ENCODE data around the gene SRRD.
A peak's percentile ranks its signal among the peaks of the same experiment; 100 is the strongest.

Gene SRRD

DNA sequence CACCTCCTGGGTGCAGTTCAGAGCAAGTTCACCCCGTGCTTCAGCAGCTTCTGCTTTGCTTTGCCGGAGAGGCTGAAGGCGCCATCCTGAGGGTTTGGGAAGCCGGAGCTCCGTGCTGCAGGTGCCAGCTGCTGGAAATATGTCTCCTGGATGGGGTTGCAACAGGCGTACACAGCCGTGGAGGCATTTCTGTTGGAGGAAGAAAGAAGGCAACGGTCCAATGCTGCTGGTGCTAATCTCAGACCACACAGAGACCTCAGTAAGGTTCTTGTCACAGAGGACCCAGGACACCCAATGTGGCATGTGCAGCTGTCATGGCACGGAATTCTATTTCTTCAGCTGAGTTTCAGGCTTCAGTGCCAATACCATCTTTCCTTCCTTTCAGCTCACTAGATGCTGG lies 30.5 kb upstream of the SRRD start:
- DNase-seq (ENCODE audit: low read depth in 2 of 2): no peak

DNA sequence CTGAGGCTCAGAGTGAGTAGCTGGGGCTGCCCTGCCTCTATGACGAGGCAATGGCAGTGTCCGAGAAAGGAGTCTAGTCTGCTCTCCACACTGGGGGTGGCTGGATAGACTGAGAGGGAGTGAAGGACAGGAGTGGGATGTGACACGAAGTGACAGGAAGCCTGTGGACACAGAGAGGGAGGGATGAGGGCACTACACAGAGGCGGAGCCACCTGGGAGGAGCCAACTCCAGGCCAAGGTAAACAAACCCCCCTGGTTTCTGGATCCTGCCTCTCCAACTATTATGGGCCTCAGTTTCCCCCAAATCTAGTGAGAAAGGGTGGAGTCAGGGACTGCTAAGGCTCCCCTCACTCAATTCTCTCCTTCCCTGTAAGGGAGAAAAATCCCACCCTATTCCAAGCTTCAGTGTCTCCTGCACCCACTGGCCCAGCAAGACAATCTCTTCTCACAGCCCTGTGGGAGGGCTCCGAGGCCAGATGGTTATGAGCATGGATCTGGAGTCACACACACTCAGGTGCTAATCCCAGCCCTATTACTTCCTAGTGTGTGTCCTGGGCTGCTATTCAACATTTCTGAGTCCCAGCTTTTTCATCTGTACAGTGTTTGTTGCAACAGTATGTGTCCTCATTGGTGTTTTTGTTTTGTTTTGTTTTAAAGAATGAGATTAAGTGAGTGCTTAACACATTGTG lies 29.7 kb upstream of the SRRD start:
- DNase-seq (ENCODE audit: low read depth in 2 of 2): no peak

DNA sequence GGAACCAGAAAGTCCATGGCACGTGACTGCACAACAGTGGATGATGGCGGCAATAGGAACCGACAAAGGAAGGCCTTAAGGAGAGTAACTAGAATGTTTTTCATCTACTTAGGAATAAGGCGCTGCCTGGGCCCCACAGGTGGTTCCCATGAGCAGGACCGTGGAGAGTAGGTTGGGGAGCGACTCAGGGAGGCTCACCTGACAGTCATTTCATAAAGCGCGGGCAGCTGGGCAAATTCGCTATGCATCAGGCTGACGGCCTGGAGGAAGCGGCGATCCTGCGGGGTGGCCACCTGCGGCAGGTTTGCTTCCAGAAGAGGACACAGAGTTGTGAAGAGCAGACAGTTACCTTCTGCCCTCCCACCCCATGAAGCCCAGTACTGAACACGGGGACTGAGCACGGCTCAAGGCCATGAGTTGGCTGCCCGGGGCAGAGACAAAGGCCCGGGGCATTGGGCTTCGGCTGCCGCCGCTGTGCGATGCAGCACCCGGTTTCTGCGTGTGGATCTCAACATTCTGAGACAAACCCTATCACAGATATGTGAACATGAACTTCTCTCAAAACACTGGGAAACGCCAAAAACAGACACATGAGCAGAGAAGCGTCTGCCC lies 25.9 kb upstream of the SRRD start:
- DNase-seq (ENCODE audit: low read depth in 2 of 2): no peak

DNA sequence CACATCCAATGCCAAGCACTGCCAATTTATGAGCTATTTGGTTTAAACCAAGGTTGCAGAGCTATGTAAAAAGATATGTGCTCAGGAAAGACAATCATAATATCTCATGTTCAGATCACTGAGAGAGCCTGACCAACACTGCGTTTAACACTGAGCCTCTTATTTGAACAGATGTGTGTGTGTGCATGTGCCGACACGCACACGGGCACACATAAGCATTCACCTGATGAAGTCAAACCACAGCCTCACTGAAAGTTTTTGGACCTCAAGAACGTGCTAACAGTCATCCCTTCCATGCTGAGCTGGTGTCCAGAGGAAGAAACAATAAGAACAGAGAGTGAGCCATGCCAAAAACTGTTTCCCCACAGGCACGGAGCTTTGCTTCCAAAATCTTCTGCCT lies 23.5 kb upstream of the SRRD start:
- DNase-seq (ENCODE audit: low read depth in 2 of 2): no peak

DNA sequence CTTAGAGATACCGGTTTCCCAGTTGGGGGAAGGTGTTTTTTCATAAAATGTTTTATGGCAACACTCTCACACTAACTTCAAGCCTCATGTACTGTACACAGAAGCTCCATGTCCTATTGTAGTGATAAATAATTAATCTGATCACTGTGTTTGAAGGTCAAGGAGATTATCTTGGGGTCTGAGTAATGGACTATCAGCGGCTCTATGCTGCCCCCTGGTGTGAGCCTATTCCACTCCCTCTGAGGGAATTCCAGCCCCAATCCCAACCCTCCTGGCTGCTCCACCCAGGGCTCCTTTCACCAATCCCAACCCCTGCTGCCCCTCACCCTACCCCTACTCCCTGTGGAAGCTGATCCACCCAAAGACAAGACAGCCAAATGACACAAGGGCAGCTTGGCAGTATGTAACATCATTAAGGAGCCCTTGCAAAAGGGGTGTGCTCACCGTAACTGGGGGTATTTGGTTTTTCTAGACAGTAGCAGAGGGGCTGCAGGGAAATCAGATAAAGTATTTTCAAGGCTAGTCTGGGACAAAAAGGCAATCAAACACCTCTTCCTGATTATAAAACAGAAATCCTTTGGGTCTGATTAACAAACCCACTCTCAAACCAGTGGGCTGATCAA lies 22.4 kb upstream of the SRRD start:
- DNase-seq (ENCODE audit: low read depth in 2 of 2): peak; percentile 6 to 8

DNA sequence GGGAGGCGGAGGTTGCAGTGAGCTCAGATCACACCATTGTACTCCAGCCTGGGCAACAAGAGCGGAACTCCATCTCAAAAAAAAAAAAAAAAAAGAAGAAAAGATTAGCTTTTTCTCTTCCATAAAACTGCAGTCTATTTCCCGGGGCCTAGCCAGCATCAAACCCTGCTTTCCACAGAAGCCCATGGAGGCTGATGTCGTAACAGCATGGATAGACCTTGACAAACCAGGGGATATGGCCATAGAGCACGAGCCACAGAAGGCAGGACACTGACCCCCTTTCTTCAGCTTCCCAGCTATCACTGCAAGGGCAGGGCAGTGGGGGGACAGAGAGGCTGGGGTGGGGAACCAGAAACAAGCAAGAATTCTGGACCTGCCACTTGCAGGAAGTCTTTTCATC lies 21.6 kb upstream of the SRRD start:
- DNase-seq (ENCODE audit: low read depth in 2 of 2): no peak

DNA sequence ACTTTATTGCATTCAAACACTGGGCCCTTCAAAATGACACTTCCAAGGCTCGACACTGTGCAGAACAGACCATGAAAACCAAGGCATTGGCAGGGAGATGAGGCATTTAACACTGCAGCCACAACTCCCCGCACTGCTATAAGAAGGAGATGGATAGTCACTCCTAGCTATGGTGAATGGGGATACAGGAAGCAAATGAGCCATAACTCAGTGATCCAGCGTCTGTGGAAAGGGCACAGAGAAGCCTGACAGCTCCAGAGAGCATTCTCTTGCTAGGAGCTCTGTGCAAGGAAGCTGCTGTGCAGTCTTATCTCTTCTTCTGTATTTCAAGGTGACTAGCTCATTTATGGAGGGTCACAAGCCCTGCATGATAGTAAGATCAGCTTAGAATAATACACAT lies 21.0 kb upstream of the SRRD start:
- no peak for DNase-seq (ENCODE audit: low read depth in 2 of 2)

DNA sequence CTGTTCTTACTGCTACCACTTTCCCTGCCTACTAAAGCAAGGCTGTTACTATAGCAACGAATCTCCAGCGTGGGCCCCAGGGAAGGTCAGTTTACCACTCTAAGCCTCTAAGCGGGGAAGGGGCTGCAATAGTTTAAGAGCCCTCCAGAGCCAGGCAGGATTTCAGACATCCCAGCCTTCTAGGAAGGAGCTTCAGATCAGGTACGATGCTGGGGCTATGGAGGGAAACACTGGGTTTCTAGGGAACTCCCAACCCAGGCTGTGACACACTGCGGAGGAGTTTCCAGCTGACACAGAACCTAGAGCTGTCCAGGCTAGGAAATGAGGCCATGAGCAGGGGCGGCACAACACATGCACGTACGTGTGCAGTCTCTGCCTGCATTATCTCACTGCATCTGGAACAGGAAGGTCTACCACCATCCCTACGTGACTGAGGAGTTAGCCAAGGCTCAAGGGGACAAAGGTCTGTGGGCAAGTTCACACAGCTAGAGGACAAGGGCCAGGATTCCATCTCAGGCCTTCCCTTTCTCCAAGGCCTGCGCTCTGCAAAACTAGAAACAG lies 20.5 kb upstream of the SRRD start:
- no peak for DNase-seq (ENCODE audit: low read depth in 2 of 2)

DNA sequence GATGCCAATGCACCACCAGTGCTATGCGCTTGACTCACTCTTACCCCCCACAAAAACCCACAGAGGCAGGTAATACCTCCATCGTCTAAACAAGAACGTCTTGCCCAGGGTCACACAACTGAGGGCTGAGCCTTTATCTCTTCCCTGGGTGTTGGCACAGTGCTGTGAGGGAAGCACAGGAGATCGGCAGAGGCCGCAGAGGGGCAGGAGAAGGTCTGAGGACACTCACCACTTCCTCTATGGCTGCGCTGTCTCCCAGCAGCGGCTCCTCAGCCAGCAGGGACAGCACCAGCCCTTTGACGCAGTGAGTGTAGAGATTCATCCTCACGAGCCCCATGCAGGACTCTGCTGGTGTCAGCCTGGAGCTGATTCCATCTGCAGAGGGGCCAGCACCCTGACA lies 20.0 kb upstream of the SRRD start:
- DNase-seq (ENCODE audit: low read depth in 2 of 2): no peak

DNA sequence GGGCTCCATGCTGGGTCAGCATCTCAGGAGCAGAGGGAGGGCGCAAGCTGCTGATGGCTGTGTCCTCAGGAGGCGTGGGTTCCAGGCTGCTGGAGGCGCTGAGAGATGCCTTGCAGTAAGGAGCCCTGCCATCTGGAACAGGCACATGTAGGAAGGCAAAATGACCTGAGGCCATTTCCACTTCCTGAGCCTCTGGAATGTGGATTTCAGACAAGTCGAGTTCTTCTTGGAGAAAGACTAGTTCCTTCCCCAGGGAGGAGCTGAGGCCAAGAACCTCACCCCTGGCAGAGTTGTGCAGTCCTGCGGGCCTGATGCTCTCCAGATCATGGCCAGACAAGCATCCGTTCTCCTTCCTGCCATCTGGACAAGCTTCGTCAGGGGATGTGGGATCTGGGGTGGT lies 19.4 kb upstream of the SRRD start:
- DNase-seq (ENCODE audit: low read depth in 2 of 2): no peak

DNA sequence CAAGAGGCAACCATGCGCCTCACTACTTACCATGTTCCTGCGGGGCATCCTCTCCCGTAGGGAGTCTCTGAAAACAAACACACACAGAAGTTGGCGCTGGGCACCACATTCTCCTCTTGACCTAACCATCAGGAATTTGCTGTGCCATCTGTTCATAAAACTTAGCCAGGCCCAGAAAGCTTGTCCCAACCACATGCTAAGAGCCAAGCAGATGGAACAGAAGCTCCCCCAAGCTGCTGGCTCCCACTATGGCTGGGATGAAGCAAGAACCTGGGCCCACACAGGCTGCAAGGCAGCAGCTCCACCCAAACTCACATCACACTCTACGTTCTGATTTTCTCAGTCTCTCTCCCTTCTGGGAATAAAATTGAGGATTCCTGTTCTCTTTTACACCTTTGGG lies 17.5 kb upstream of the SRRD start:
- DNase-seq (ENCODE audit: low read depth in 2 of 2): no peak

DNA sequence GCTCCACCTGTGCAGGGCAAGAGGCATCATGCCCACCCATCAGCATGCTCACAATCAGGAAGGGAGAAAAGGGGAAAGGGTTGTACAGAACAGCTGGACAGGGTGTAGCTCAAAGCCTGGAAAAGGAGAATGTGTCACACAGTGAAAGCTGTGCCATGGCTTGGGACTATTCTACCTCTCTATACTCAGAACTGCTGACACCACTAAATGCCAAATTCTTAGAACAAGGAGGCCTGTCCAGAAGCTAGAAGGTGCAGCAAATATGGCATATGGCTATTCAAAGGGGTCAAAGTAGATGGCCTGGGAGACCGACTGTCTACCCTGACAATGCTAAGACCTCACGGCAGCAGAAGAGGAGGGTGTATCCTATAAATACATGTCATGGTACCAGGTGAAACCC lies 12.9 kb upstream of the SRRD start:
- no peak for DNase-seq (ENCODE audit: low read depth in 2 of 2)

DNA sequence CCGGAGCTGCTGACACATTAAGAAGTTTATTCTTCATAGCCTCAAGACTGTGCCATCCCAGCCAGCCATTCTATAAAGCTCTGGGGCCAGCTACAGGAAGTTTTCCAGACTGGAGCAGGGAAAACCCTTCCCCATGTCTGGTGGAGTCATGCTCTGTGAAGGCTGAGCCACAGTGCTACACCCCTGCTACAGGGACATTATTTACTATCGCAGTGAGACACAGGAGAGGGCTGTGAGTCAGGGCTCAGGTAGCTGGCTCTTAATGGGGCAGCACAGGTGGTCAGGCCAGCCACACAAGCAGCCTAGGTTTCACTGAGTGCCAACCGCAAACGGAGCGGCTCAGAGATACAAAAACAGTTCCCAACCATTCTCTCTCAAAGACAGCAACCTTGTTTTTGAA lies 12.2 kb upstream of the SRRD start:
- DNase-seq (ENCODE audit: low read depth in 2 of 2): peak in 1 of 2 experiments; percentile 31

DNA sequence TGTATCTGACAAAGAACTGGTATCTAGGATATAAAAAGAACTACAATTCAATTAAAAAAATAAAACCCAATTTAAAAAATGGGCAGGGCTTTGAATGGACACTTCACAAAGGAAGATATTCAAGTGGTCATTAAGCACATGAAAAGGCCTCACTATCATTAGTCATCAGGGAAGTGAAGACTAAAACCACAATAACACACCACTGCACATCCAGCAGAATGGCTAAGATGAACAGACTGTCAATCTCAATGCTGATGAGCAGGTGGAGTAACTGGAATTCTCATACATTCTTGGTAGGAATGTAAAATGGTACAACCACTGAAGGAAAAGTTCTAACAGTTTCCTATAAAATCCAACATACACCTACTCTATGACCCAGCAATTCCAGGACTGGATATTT lies 9.0 kb upstream of the SRRD start:
- DNase-seq (ENCODE audit: low read depth in 2 of 2): no peak

DNA sequence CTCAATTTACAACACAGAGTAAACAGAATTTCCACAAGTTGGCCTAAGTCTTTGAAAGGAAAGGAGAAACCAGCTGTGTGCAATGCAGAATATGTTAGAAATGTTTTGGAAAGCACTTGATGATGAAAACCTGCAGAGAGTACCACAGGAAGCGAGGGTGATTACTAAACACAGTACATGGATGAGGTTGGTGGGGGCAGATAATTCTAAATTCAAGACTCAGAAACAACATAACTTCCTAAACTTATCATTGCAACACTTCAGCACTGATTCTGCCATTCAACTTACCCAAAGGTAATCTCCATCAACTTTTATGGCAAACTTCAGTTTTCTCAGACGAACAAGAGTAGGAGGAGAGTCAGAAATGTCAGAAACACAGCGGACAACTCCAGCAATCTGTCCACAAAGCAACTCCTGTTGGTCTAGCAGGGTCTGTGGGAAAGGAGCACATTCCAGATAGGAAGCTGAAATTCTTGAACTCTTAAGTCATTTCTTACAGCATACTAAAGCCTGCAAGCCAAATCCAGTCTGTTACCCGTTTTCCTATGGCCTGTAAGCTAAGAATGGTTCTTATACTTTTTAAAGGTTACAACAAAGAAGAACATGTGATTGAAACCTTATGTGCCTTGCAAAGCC lies 6.9 kb upstream of the SRRD start:
- DNase-seq (ENCODE audit: low read depth in 2 of 2): peak; percentile 49 to 53

DNA sequence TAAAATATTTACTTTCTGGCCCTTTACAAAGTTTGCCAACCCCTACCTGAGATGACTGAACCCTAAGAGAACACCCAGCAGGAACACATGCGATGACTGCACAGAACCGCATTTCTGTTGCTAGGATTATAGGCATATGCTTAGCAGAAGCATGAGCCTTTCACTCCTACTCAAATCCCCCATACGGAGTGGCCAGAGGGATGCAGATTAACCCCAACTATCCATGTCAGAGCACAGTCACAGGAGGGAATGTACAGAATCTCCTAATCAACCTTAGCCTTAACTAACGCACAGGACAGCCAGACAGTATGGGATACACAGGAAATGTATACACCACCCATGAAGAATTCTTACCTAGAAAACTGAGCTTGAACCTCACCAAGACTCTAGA lies 6.3 kb upstream of the SRRD start:
- DNase-seq (ENCODE audit: low read depth in 2 of 2): no peak

DNA sequence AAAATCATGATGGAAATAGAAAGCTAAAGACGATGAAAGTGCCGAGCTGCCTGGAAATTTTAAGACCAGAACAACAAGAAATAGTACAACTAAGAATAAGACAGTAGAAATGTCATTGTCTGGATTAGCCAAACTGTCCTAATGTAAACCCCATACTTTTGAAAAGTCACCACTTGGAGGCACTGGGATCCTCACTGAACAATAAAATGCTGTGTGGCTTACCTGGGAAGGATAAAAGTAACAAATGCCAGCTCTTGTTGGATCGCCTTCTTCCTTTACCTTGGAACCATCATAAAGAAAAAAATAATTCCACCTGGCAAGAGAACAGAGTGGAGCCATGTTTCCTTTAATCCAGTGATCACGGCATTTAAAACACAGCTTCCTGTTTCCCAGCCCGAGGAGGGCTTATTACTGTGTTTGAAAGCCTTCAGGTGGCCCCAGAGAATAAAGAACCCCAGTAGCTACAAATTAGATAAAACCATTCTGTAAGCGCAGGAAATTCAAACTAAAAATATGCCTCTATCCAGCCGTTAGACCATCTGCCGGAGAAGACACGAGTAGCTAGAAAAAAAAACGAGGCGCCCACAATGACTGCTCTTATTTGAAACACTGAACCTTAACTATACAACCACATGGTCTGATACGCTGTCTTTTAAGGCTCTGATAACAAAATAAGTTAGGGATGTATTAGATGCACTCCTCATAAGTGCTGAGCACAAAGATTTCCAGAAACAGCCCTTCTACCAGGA lies 4.5 kb upstream of the SRRD start:
- no peak for DNase-seq (ENCODE audit: low read depth in 2 of 2)

DNA sequence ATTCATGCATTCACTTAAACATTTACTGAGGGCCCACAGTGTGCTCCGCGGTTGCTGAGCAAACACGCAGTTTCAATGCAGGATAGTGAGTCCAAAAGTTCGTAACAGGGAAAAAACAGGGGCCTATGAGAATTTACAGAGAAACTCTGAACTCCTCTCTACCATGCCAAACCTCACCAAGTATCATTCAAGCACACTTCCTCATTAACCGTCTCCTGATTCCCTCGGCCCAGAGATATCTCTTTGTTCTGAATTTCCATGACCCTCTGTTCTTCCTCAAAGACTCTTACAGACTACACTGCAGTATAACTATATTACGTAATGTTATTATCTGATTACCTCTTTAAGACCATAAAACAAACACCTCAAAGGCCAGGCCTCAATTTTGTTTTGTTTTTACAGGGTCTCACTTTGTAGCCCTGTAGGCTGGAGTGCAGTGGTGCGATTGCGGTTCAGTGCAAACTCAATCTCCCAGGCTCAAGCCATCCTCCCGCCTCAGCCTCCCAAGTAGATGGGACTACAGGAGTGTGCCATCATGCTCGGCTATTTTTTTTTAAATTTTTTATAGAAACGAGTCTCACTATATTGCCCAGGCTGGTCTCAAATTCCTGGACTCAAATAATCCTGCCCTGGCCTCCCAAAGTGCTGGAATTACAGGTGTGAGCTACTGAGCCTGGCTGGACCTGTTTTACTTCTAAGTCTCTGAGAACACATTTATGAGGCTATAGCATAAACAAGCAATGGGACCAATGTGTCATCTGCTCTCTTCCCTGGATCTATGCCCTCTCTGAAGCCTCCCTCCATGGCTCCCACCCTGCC lies 3.7 kb upstream of the SRRD start:
- no peak for DNase-seq (ENCODE audit: low read depth in 2 of 2)

DNA sequence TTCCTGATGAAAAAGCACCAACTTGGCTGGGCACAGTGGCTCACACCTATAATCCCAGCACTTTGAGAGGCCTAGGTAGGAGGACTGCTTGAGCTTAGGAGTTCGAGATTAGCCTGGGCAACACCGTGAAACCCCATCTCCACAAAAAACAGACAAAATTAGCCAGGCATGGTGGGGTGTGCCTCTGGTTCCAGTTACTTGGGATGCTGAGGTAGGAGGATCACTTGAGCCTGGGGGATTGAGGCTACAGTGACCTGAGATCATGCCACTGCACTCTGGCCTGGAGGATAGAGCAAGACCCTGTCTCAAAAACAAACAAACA lies 3.1 kb upstream of the SRRD start:
- no peak for DNase-seq (ENCODE audit: low read depth in 2 of 2)

DNA sequence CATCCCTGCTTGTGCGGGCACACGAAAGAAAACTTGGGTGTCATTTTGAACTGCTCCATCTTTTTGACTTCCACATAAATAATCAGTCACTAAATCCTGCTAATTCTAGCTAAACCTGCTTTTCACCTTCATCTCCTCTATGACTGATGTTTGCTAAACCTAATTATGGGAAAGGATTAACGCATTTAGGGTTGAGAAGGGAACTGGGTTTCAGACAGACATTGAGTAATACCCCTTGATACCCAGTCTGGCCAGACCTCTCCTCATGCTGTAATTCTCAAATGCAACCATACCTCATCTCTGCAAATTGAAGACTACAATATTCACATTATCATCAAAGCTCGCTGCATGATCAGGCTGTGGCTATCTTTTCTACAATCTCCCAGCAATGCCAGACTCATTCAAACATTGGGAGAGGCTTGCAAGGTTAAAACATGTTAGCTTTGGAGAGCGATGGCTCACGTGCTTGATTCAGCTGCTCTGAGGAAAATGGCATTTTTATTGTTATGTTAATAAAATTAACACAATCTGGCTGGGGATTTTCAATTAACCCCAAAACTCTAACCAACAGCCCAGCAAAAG lies 2.5 kb upstream of the SRRD start:
- DNase-seq (ENCODE audit: low read depth in 2 of 2): no peak

DNA sequence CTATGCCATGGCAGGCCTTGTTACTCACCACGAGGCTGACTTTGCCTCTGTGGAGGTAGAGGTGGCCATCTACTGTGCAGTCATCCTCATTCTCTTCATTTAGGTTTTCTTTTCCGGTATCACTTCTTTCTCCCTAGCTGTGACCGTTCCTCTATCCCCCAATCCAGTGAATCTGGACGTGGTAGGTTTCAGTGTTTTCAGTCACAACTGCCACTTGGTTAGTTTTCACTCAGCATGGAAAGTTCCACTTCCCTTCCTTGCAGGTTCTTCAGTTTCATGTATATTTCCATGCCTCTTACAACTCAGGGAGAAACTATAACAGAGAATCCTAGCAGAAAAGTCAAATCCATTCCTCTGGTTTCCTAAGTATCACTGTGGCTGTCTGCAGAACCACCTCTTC lies 2.0 kb upstream of the SRRD start:
- DNase-seq (ENCODE audit: low read depth in 2 of 2): no peak
